Osteocyte (in vitro differentiated cells): ENCODE results near the gene SUN1. TPM values are rescaled to one million over a fixed set of nuclear protein-coding genes. Genes with fewer than 3 reads are reported as not detected.

Experiments used
- DNase-seq: peaks from one replicate; pipeline ENCODE4 v3.0.0; 2021; ENCODE audit warnings: mixed read lengths; ENCODE audit not compliant: unreplicated experiment; ENCODE audit errors: extremely low spot score
- H3K27ac Mint-ChIP-seq: one replicate; pipeline ENCODE4 v1.8.0; 2021; ENCODE audit warnings: mild to moderate bottlenecking, mixed read lengths; ENCODE audit not compliant: unreplicated experiment
- H3K27me3 Mint-ChIP-seq: one replicate; pipeline ENCODE4 v1.8.0; 2021; ENCODE audit warnings: mixed read lengths; ENCODE audit not compliant: unreplicated experiment
- H3K36me3 Mint-ChIP-seq: one replicate; pipeline ENCODE4 v1.8.0; 2021; ENCODE audit warnings: mixed read lengths; ENCODE audit not compliant: unreplicated experiment
- H3K4me1 Mint-ChIP-seq: one replicate; pipeline ENCODE4 v1.8.0; 2021; ENCODE audit warnings: mixed read lengths; ENCODE audit not compliant: unreplicated experiment
- H3K4me3 Mint-ChIP-seq: one replicate; pipeline ENCODE4 v1.8.0; 2021; ENCODE audit warnings: mild to moderate bottlenecking, moderate library complexity, mixed read lengths; ENCODE audit not compliant: unreplicated experiment
- H3K9me3 Mint-ChIP-seq: one replicate; pipeline ENCODE4 v1.8.0; 2021; ENCODE audit warnings: mixed read lengths; ENCODE audit not compliant: unreplicated experiment
- total RNA-seq: library from RNA; stranded (reverse); gene quantifications from 2 replicates; pipeline ENCODE4 v1.2.1, GENCODE V29; 2021
- TF ChIP-seq, protein P1 (sequence below): fragments of 200-600 bp; sonication (generic); IDR thresholded peaks from 2 replicates; pipeline ENCODE4 v1.5.0; 2021; ENCODE audit warnings: antibody characterized with exemption, mild to moderate bottlenecking, moderate library complexity

Gene SUN1
- total RNA-seq, 1 donor from 2014 or later, result 212 TPM

DNA sequence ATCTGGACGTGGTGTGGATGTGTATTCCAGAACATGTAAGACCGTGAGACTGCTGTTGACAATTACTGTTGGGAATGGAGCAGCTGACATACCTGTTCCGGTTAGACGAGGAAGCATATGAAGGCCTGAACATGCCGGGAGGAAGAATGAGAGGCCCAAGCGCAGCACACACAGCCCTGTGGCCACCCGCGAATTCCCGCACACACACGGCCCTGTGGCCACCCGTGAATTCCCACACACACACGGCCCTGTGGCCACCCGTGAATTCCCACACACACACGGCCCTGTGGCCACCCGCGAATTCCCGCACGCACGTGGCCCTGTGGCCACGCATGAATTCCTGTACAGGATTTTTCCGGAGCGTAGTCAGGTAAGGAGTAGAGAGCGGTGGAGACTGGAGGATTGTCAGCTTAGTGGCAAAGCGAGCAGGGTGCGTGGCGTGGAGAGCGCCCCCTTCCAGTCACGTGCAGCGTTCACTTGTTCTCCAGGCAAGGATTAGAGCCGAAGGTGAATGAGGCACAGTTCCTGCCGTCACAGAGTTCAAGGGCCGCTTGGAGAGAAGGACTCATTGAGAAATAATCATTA, 9.5 kb upstream of the SUN1 start:
- H3K4me3 Mint-ChIP-seq, result no peak overlapping the region
- no peak for DNase-seq
- H3K9me3 Mint-ChIP-seq, result peaks cover 9% of the 10 kb centered on the region
- H3K27me3 Mint-ChIP-seq, result no peaks in the 10 kb centered on the region
- peaks cover 77% of the 10 kb centered on the region for H3K4me1 Mint-ChIP-seq
- H3K36me3 Mint-ChIP-seq, result peaks cover 12% of the 10 kb centered on the region
- peak overlapping the region; percentile 81 for H3K27ac Mint-ChIP-seq
- TF ChIP-seq, protein P1, sequence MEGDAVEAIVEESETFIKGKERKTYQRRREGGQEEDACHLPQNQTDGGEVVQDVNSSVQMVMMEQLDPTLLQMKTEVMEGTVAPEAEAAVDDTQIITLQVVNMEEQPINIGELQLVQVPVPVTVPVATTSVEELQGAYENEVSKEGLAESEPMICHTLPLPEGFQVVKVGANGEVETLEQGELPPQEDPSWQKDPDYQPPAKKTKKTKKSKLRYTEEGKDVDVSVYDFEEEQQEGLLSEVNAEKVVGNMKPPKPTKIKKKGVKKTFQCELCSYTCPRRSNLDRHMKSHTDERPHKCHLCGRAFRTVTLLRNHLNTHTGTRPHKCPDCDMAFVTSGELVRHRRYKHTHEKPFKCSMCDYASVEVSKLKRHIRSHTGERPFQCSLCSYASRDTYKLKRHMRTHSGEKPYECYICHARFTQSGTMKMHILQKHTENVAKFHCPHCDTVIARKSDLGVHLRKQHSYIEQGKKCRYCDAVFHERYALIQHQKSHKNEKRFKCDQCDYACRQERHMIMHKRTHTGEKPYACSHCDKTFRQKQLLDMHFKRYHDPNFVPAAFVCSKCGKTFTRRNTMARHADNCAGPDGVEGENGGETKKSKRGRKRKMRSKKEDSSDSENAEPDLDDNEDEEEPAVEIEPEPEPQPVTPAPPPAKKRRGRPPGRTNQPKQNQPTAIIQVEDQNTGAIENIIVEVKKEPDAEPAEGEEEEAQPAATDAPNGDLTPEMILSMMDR, result no peak

DNA sequence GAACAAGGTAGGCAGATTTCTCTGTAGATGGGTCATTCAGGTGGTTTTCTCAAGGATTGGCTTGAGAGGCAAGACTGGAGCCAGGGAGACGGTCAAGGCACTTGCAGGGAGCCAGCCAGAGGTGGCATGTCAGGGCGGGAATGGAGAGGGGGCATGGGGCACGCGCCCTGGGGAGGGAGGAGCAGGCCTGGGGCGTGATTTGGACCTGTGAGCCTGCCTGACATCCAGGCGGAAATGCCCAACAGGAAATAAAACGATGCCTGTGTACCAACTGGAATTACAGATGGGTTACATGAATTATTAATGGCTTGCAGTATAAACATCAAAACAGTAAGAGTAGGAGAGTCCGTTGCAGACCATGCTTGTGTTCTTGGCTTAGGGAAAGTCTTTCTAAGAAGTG, 8.6 kb upstream of the SUN1 start:
- peak overlapping the region; percentile 81 for H3K27ac Mint-ChIP-seq
- H3K9me3 Mint-ChIP-seq, result peaks cover 3% of the 10 kb centered on the region
- peaks cover 68% of the 10 kb centered on the region for H3K4me1 Mint-ChIP-seq
- H3K4me3 Mint-ChIP-seq, result no peak overlapping the region
- DNase-seq, result no peak
- H3K36me3 Mint-ChIP-seq, result peaks cover 11% of the 10 kb centered on the region
- TF ChIP-seq, protein P1, result no peak
- H3K27me3 Mint-ChIP-seq, result no peaks in the 10 kb centered on the region

DNA sequence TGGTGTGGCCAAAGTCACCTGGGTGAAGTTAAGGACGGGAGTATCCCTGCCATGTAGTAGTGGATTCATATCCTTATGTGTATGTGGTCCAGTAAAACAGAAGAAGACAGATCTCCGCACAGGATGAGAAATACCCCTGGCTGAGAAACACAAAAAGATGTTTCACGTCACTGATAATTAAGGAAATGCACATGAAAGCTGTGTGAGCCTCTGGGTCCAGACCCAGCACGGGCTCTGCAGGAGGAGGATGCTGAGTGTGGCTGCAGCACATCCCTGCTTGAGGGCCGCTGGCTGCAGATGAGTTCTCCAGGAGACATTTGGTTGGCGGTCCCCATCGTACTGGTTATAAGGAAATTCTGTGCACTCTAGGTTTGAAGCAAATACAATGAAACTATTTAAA, 8.2 kb upstream of the SUN1 start:
- peak overlapping the region; percentile 81 for H3K27ac Mint-ChIP-seq
- H3K4me1 Mint-ChIP-seq, result peaks cover 68% of the 10 kb centered on the region
- TF ChIP-seq, protein P1, result no peak
- H3K4me3 Mint-ChIP-seq, result no peak overlapping the region
- DNase-seq, result no peak
- H3K9me3 Mint-ChIP-seq, result peaks cover 3% of the 10 kb centered on the region
- H3K36me3 Mint-ChIP-seq, result peaks cover 10% of the 10 kb centered on the region
- no peaks in the 10 kb centered on the region for H3K27me3 Mint-ChIP-seq

DNA sequence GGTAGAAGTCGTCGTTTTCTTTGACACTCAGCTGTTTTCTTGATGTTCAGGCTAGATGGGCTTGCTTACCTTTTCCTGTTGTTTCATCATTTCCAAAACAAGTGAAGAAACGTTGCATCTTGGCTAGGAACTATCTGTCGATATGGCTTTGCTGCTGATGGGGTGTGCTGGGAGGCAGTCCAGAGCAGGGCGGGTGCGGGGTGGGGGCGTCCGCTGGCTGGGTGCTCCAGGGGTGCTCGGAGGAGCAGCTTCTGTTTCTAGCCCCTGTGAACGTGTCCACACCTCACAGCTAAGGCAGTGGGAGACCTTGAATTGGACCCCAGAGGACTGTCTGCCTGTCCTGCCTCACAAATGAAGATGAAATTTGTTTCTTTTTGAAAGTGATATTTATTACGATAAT, 7.6 kb upstream of the SUN1 start:
- Mint-ChIP-seq H3K27ac (peak overlapping the region; percentile 82), H3K9me3 (no peaks in the 10 kb centered on the region), H3K27me3 (no peaks in the 10 kb centered on the region), H3K36me3 (peaks cover 6% of the 10 kb centered on the region), H3K4me1 (peaks cover 67% of the 10 kb centered on the region), H3K4me3 (no peak overlapping the region)
- DNase-seq, result no peak
- TF ChIP-seq, protein P1, result no peak

DNA sequence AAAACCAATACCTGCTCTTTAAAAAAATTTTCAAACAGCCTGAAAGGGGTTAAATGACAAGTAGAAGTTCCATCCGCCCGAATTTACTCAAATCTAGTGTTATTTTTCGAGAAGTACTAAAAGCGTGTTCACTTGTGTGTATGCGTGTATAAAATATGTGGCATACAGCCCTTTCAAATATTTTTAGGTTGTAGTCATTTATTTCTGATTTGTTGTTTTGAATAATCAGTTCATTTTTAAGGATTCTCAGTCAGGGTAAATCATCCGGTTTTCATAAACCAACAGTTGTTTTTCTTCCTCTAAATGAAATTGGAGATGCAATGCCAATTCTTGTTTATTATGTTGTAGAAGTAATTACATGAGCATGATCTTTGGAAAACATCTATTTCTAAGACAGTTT, 6.9 kb upstream of the SUN1 start:
- Mint-ChIP-seq H3K36me3 (peaks cover 6% of the 10 kb centered on the region), H3K4me1 (peaks cover 70% of the 10 kb centered on the region), H3K9me3 (no peaks in the 10 kb centered on the region), H3K27me3 (no peaks in the 10 kb centered on the region), H3K4me3 (no peak overlapping the region), H3K27ac (peak overlapping the region; percentile 82)
- DNase-seq, result no peak
- TF ChIP-seq, protein P1, result no peak
